ENCODE measurements around the gene PFKFB4. TPM values are rescaled to one million over a fixed set of nuclear protein-coding genes. Genes with fewer than 3 reads are reported as not detected.

Gene PFKFB4
- total RNA-seq, 4 donors from 2014 or later: 1.8 to 2.9 (median 1.9) TPM

DNA sequence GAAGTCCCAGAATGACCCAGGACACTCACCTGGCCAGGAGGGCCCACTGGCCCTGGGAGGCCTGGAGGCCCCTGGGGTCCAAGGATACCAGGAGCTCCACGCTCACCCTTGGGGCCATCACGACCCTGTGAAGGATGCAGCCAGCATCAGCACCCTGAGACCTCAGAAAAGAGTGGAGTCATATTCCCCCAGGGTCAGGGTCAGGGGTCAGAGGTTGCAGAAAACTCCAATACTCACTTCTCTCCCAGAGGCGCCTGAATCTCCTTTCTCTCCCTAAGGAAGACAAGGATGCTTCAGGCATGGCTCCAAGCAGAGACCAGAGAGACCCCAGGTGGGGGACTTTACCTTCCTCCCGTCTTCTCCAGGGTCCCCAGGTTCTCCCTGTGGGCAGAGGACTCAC, 20.0 kb upstream of the PFKFB4 start:
- no peak overlapping the region for H3K4me3 ChIP-seq
- peaks cover 0 to 29% (median 0%) of the 10 kb centered on the region in 4 donors for H3K36me3 ChIP-seq
- H3K4me1 ChIP-seq: no peaks in the 10 kb centered on the region
- H3K27ac ChIP-seq (replicated peaks in 1 of 4): no peak overlapping the region
- no peaks in the 10 kb centered on the region for H3K27me3 ChIP-seq
- TF ChIP-seq POLR2AphosphoS5 (IDR thresholded peaks at IDR 0.05) (no peak), EP300 (IDR thresholded peaks at IDR 0.05) (no peak), CTCF (IDR thresholded peaks at IDR 0.05) (no peak), POLR2A (IDR thresholded peaks at IDR 0.05; ENCODE audit: low read depth) (no peak)
- WGBS: 83% methylated on average over 4 of the region's 4 CpGs
- intact Hi-C loops (cut with DNase I): no loop called here
- no peak for DNase-seq (ENCODE audit: extremely low spot score)
- H3K9me3 ChIP-seq: no peaks in the 10 kb centered on the region

GRCh38 chr3:48575366-48575765, 18.8 kb upstream of the PFKFB4 start:
- TF ChIP-seq POLR2A (IDR thresholded peaks at IDR 0.05; ENCODE audit: low read depth) (no peak), CTCF (IDR thresholded peaks at IDR 0.05) (no peak), EP300 (IDR thresholded peaks at IDR 0.05) (no peak), POLR2AphosphoS5 (IDR thresholded peaks at IDR 0.05) (no peak)
- Histone ChIP-seq H3K27ac (replicated peaks in 1 of 4) (no peak overlapping the region), H3K4me1 (no peaks in the 10 kb centered on the region), H3K27me3 (no peaks in the 10 kb centered on the region), H3K4me3 (no peak overlapping the region), H3K9me3 (no peaks in the 10 kb centered on the region), H3K36me3 (peaks cover 0 to 29% (median 0%) of the 10 kb centered on the region in 4 donors)
- WGBS: 87% methylated on average over 14 of the region's 17 CpGs
- intact Hi-C loops (cut with DNase I): no loop called here
- DNase-seq (ENCODE audit: extremely low spot score): no peak

DNA sequence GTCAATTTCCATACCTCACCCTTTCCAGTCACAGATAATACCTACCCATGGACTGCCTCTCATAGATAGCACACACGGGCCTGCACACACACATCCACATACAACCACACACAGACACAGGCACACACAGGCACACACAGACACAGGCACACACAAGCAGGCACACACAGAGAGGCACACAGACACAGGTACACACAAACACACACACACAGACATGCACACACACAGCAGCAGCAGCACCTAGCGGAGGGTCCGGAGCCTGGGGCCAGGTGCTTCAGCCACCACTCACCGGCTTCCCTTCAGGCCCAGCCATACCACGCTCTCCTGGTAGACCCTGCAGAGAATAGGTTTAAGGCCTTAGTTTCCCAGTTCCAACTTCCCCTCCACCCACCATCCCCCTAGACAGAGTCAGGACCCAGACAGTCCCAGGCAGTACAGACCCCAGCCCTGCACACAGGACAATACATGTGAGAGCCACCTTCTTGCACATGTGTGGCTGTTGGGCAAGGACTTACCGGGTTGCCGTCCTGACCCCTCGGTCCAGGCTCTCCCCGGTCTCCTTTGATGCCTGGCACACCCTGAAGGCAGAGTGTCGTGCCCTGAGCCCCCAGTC, 17.5 kb upstream of the PFKFB4 start:
- Histone ChIP-seq H3K27ac (replicated peaks in 1 of 4) (no peak overlapping the region), H3K4me3 (no peak overlapping the region), H3K4me1 (no peaks in the 10 kb centered on the region), H3K36me3 (peaks cover 0 to 19% (median 0%) of the 10 kb centered on the region in 4 donors), H3K27me3 (no peaks in the 10 kb centered on the region), H3K9me3 (no peaks in the 10 kb centered on the region)
- intact Hi-C loops (cut with DNase I): no loop called here
- TF ChIP-seq POLR2AphosphoS5 (IDR thresholded peaks at IDR 0.05) (no peak), CTCF (IDR thresholded peaks at IDR 0.05) (no peak), POLR2A (IDR thresholded peaks at IDR 0.05; ENCODE audit: low read depth) (no peak), EP300 (IDR thresholded peaks at IDR 0.05) (no peak)
- WGBS: 93% methylated on average over 10 of the region's 10 CpGs
- no peak for DNase-seq (ENCODE audit: extremely low spot score)

DNA sequence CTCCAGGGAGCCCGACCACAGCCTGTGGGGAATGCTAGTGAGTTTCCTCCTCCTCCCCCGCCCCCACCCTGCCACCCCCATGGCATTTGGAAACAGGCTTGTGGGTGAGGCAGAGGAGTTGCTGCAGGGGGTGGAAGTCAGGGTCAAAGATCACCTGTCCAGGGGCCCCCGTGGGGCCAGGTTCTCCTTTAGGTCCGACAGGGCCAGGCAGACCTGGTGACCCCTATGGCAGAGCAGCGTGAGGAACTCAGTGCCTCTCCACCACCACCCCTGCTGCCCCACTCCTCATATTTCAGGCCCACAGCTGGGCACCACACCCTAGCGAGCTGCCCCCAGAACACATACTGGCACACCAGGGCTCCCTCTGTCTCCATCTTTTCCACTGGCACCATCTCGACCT, 15.9 kb upstream of the PFKFB4 start:
- H3K9me3 ChIP-seq: no peaks in the 10 kb centered on the region
- DNase-seq (ENCODE audit: extremely low spot score): no peak
- H3K4me1 ChIP-seq: no peaks in the 10 kb centered on the region
- WGBS: 91% methylated on average over 7 of the region's 7 CpGs
- peaks cover 0 to 12% (median 0%) of the 10 kb centered on the region in 4 donors for H3K36me3 ChIP-seq
- no peaks in the 10 kb centered on the region for H3K27me3 ChIP-seq
- no peak for TF ChIP-seq EP300 (IDR thresholded peaks at IDR 0.05)
- no peak for TF ChIP-seq POLR2AphosphoS5 (IDR thresholded peaks at IDR 0.05)
- no peak for TF ChIP-seq POLR2A (IDR thresholded peaks at IDR 0.05; ENCODE audit: low read depth)
- no peak for TF ChIP-seq CTCF (IDR thresholded peaks at IDR 0.05)
- H3K4me3 ChIP-seq: no peak overlapping the region
- no peak overlapping the region for H3K27ac ChIP-seq (replicated peaks in 1 of 4)
- intact Hi-C loops (cut with DNase I): no loop called here

GRCh38 chr3:48571938-48572337, 15.3 kb upstream of the PFKFB4 start:
- intact Hi-C loops (cut with DNase I): no loop called here
- Histone ChIP-seq H3K27ac (replicated peaks in 1 of 4) (no peak overlapping the region), H3K4me3 (no peak overlapping the region), H3K36me3 (peaks cover 0 to 6% (median 0%) of the 10 kb centered on the region in 4 donors), H3K9me3 (no peaks in the 10 kb centered on the region), H3K4me1 (no peaks in the 10 kb centered on the region), H3K27me3 (no peaks in the 10 kb centered on the region)
- DNase-seq (ENCODE audit: extremely low spot score): no peak
- TF ChIP-seq EP300 (IDR thresholded peaks at IDR 0.05): no peak
- 100% methylated on average over 2 of the region's 12 CpGs for WGBS
